Erythroblast (primary cell): ENCODE measurements around the gene EGR1.
A peak's percentile ranks its signal among the peaks of the same experiment; 100 is the strongest.

ENCODE experiments used
- DNase-seq, 2 experiments: peaks; one replicate each; lab custom pipeline; 2025; lab: John Stamatoyannopoulos, UW
- GATA1 ChIP-seq: IDR thresholded peaks from 2 replicates; pipeline ENCODE4 v1.6.1; 2011; ENCODE audit warnings: low read depth, mild to moderate bottlenecking, control low read depth, low read length, moderate library complexity
- POLR2A ChIP-seq: IDR thresholded peaks from 2 replicates; pipeline ENCODE4 v1.6.1; 2011; ENCODE audit warnings: mild to moderate bottlenecking, low read length

EGR1 gene

DNA sequence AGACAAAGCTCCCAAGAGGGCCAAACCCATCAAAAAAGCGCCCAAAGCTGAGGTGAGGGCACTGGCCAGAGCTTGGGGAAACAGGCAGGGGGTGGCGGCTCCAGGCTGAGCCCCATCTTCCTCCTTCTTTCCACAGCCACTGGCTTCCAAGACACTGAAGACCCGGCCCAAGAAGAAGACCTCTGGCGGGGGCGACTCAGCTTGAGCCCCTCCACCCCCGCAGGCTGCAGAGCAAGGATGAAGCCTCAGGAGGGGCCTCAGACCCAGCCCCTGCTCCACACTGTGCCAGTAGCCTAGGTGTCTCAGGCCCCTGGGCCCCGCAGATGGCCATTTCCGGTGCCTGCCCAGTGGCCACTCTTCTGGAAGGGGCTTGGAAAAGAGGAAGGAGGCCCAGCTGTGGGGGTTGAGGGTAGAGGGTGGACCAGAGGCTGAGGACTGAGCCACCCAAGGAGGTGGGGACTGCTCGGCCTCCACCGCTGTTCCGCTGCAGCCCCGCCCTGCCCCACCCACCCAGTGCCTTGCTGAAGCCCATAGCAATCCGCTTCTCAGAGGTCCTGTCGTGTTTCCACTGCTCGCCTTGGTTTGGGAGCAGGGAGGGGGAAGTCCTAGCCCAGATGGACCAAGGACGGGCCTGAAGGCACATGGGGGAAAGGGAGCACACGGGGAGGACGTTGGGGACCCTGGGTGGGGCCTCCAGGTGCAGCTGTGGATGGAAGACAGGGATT lies 19.6 kb upstream of the EGR1 start:
- DNase-seq = no peak
- TF ChIP-seq POLR2A = no peak
- no peak for TF ChIP-seq GATA1

GRCh38 chr5:138448070-138448469 lies 17.2 kb upstream of the EGR1 start:
- no peak for TF ChIP-seq POLR2A
- no peak for DNase-seq

DNA sequence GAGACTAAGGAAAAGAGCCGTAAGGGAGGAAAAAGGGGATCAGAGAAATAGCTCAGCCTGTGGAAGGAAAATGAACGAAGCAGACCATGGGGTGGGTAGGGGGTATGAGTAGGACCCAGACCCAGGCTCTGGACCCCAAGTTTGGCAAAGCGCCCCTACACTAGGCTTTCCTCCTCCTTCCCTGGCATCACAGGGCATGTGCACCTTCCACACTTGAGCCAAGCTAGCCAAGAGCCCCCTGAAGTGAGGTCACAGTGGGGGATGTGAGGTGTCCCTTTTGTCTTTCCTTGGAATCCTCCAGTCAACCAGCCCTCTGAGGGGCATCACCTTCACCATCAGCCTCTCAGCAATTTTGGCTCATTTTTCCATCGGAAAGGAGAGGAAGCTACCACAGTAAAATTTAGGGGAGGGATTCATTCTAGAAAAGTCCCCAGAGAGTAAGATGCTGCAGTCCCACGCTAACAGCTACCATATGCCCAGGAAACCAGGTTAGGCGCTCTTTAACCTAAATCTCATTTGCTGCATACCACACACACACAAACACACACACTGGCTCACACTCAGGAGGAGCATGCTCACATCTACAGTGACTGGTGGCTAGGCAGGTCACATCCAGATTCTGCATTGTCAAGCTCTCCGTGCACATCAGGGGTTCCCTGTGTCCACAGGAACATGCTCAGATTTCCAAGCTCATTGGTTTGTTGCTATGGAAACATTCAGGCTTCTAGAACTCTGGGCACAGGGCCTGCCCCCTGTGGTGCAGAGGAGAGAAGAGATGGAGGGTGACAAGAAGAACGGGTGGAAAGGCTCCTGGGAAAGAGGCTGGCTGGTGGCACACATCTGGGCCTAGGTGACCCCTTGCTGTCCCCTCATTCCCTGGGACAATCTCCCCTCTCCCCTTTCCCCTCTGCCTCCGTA lies 16.5 kb upstream of the EGR1 start:
- DNase-seq = no peak

DNA sequence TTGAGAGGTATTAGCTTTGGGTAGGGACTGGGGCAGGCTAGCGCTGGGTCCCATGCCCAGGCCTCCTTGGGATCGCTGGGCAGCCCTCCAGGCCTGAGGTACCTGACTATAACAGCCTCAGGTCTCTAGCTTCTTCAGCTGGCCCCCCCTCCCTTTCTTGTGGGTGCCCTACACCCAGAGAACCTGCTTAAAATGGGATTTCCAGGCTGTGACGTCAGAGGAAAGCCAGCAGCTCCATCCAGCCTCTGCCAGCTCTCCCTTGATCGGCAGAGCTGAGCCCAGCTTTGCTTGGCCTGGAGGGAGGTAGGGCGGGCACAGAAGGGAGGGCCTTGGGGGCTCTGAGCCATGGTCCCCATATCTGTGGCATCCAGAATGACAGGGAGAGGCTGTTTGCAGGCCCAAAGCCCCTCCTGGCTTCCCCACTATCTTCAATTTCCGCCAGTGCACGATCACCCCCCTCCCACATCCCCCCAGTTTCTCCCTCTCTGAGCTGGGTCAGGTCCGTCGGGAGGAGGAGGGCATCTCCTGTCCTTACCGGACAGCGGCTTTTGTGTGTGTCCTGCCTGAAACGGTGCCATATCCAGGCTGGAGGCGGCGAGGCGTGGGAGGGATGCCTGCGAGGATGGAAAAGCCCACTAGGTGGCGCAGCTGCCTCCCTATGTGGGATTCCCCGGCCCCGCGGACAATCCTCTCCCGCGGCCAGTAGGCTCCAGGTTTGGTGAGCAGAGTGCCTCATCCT lies 15.6 kb upstream of the EGR1 start:
- TF ChIP-seq GATA1 (no peak), POLR2A (no peak)
- peak; percentile 79 to 88 for DNase-seq

More for the DNA sequence above, 16.5 kb upstream of the EGR1 start:
- TF ChIP-seq GATA1 (no peak), POLR2A (no peak)

DNA sequence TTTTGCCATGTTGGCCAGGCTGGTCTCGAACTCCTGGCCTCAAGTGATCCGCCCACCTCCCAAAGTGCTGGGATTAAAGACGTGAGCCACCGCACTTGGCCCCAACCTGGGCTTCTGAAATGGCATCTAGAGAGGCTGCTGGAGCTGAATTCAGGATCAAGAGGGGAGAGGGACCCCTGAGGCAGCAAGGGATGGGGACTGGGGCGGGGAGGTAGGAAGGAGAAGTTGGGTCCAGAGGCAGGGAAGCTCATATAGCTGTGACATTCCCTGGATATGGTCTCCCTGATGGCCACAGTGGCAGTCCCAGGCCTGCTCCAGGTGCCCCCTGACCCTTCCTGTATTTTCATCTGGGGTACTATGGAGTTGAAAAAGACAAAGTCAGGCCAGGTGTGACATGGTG lies 14.3 kb upstream of the EGR1 start:
- TF ChIP-seq POLR2A = no peak
- TF ChIP-seq GATA1 = no peak
- DNase-seq = no peak

DNA sequence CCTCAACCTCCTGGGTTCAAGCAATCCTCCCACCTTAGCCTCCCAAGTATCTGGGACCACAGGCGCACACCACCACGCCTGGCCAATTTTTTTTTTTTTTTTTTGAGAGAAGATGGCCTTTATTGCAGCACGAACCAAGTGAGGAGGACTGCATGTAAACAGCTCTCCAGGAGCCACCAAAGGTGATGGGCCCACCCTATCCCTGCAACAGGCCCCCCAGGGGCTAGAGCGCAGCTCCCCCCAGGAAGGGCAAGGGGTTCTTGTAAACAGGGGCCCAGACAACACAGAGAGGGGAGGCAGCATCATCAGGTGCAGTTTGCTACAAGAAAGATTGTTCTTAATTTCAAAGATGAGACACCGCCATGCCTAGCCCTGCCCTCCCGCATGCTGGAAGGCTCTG lies 12.6 kb upstream of the EGR1 start:
- TF ChIP-seq GATA1 = no peak
- no peak for TF ChIP-seq POLR2A

DNA sequence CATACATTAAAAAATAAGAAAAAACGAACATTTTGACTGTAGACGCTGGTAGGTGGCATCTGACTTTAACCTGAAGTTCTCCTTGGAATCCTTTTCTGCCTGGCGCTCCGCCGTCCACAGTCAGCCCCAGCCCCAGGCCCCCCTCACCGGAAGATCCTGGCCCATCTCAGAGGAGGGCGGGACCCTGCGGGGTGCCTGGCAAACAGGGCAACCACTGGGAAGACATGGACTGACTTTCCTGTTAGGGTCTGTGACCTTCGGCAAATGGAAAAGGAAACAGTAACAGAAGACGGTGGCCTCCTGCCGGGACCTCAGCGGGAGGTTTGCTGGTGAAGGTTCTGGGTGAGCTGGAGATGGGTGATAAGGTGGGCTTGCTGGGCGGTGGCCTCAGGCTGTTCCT lies 11.7 kb upstream of the EGR1 start:
- no peak for DNase-seq
- TF ChIP-seq GATA1 (no peak), POLR2A (no peak)

More for the DNA sequence above, 12.6 kb upstream of the EGR1 start:
- no peak for DNase-seq

DNA sequence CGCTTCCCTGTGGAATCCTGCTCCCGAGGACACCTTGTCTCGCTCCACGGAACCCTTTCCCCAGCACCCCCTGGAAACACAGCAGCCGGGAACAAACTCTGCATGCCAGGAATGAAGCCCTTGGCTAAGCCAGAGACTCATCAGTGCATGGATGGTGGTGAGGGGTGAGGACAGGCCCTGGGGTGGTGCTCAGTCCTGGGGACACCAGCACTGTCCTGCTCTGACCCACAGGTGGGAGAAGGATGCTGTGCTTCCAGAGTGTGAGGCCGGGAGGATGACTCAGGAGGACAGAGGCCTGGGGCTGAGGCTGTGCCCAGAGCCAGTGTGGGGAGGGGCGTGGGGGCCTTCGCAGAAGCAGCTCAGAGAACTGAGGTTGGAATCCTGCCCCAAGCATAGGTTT lies 11.2 kb upstream of the EGR1 start:
- DNase-seq = no peak
- TF ChIP-seq POLR2A (no peak), GATA1 (no peak)

- no peak for TF ChIP-seq GATA1
- no peak for TF ChIP-seq POLR2A
- DNase-seq = no peak
Measured at GRCh38 chr5:138455232-138455930, 9.9 kb upstream of the EGR1 start.

DNA sequence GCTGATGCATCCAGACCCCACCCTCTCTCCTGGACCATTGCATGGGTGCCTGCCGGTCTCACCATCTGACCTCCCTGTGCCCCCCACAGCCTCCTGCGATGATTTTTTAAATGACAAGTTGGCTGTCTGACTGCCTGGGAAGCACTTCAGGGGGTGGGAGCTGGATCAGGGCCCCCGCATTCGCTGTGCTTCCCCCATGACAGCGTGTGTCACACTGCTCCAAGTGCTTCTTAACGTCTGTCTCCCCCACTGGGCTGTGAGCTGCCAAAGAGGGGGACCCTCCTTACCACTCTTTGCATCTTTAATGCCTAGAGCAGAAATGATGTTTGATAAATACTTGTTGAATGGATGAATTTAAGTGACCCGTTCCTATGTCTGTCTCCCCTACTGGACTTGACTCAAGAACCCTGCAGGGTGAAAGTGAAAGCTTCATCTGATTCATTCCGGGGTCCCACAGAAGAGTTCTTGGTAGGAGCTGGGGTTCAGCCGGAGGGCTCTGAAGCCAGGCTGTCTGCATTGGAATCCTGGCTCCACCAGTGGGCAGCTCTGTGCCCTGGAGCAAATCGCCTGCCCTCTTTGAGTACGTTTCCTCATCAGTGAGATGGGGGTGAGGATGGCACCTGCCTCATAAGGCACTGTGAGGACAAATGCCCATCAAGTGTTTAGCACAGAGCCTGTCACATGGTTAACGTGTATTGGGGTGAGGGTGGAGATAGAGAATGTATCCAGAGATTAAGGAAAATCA lies 7.6 kb upstream of the EGR1 start:
- no peak for TF ChIP-seq POLR2A
- no peak for TF ChIP-seq GATA1
- no peak for DNase-seq

GRCh38 chr5:138458384-138458783 lies 6.9 kb upstream of the EGR1 start:
- DNase-seq = no peak
- TF ChIP-seq GATA1 = no peak
- no peak for TF ChIP-seq POLR2A

GRCh38 chr5:138458856-138459255 lies 6.4 kb upstream of the EGR1 start:
- no peak for DNase-seq
- TF ChIP-seq POLR2A (no peak), GATA1 (no peak)
